ENCODE results near the gene PPP1R1C.

Gene PPP1R1C

GRCh38 chr2:182115258-182115657, 129.6 kb downstream of the PPP1R1C start:
- no peak overlapping the region for H3K4me3 ChIP-seq (ENCODE audit: low read depth, low read length)
- TF ChIP-seq, protein P1, sequence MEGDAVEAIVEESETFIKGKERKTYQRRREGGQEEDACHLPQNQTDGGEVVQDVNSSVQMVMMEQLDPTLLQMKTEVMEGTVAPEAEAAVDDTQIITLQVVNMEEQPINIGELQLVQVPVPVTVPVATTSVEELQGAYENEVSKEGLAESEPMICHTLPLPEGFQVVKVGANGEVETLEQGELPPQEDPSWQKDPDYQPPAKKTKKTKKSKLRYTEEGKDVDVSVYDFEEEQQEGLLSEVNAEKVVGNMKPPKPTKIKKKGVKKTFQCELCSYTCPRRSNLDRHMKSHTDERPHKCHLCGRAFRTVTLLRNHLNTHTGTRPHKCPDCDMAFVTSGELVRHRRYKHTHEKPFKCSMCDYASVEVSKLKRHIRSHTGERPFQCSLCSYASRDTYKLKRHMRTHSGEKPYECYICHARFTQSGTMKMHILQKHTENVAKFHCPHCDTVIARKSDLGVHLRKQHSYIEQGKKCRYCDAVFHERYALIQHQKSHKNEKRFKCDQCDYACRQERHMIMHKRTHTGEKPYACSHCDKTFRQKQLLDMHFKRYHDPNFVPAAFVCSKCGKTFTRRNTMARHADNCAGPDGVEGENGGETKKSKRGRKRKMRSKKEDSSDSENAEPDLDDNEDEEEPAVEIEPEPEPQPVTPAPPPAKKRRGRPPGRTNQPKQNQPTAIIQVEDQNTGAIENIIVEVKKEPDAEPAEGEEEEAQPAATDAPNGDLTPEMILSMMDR (IDR thresholded peaks at IDR 0.05; ENCODE audit: low read depth, low read length) = no peak

DNA sequence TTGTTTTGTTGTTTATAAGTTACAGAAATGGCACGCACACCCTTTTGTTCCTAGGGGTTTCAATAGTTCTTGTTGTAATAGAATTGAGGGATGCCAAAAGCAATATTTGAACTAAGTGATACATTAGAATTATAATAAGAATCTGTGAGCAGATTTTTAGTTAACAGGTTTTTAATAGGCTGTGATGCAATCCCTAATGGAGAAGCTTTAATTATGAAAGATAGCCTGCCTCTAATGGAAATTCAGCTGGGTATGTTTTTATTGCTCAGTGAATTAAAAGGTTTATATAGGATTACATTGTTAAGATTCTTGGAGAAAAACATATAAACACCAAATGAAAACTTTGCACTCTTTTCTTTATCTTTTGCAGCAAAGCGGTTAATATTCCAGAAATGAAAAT, 131.1 kb downstream of the PPP1R1C start:
- TF ChIP-seq, protein P1 (IDR thresholded peaks at IDR 0.05; ENCODE audit: low read depth, low read length) = no peak
- no peak overlapping the region for H3K4me3 ChIP-seq (ENCODE audit: low read depth, low read length)

- no peak overlapping the region for H3K4me3 ChIP-seq (ENCODE audit: low read depth, low read length)
- TF ChIP-seq, protein P1 (IDR thresholded peaks at IDR 0.05; ENCODE audit: low read depth, low read length) = no peak
These were observed 131.5 kb downstream of the PPP1R1C start for GRCh38 chr2:182117196-182117595.

DNA sequence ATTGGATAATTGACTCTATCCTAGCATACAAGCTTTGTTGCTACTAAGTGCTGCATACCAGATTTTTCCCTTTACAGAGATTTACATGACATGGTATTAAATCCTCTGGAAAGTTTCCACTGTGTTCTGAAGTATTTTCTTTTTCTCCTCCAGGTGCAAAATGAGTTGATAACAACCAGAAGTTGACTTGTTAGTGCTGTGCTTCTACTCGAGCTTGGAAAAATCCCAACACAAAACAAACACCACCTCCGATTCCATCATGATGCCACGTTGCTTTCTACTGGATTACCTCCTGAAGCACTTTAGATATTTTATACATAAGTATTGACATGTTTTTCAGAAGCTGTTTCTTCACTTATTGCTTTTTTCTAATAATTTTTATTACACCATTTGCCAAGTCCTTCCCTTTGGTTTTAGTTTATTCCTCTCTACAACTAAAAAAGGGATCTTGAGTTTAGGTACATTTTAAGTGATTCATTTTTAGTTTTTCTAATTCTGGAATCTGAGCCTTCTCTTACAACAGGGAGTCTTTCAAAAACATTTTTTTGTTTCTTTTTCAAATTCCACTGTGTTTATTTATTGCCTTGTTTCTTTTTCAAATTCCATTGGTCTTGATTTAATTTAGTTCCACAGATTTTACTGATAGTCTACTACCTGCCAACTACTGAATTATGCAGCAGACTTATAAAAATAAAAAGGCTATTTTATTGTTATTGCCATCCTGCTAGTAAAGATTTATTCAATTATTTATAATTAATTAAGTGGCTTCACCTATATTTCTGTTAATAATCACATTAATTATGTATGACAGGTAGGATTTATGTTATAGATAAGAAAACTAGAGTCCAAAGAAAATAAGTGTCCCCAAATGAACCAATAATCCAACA, 143.4 kb downstream of the PPP1R1C start:
- TF ChIP-seq, protein P1 (IDR thresholded peaks at IDR 0.05; ENCODE audit: low read depth, low read length) = no peak
- no peak overlapping the region for H3K4me3 ChIP-seq (ENCODE audit: low read depth, low read length)

DNA sequence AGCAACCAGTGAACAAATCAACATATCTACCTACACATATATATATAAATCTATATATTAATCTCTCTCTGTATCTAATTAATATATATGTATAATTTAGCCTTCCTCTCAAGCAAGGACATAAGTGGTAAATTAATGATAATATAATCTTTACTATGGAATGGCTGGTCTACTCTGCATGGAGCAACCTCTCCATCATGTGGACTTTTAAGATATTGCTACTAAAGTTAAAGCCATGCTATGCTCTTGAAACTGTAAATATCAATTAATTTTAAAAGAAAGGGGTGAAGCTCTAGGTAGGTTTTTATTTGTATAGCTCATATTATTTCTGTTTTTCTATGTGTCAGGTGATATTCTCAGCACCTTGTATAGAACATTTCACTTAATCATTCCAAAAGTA, 147.0 kb downstream of the PPP1R1C start:
- no peak overlapping the region for H3K4me3 ChIP-seq (ENCODE audit: low read depth, low read length)
- TF ChIP-seq, protein P1 (IDR thresholded peaks at IDR 0.05; ENCODE audit: low read depth, low read length) = no peak

DNA sequence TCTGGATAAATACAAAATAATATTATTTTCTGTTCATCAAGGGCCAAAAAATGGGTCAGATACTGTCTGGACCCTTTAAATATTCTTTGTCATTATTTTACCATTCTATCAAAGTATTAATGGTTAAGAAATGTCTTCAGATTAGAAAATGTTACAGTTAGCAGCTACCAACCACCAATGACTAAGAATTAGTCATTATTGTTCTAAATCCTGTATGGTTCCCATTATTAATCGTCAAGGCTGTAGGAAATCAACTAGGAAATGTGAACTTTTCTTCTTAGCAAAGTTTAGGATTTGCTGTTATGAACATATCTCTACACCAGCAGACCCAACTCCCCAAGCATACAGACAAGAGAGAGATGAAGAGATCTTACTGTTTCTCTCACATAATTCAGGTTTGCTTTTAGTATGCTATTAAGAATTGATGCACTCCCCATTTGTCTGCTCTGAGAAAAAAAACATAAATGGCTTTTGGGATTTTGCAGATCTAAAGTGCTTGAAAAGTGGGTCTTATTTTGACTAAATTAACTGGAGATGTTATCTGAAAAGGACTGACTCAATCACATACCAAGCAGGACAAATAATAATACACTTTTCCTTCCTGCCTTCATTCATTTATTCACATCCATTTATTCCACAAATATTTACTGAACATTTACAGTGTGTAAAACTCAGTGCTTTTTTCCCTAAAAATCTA, 147.7 kb downstream of the PPP1R1C start:
- TF ChIP-seq, protein P1 (IDR thresholded peaks at IDR 0.05; ENCODE audit: low read depth, low read length) = no peak
- H3K4me3 ChIP-seq (ENCODE audit: low read depth, low read length) = no peak overlapping the region

- H3K4me3 ChIP-seq (ENCODE audit: low read depth, low read length) = no peak overlapping the region
- TF ChIP-seq, protein P1 (IDR thresholded peaks at IDR 0.05; ENCODE audit: low read depth, low read length) = no peak
These were observed 148.5 kb downstream of the PPP1R1C start for GRCh38 chr2:182134201-182134600.

All from WI38 (cell line).